ENCODE measurements around the gene SYP.
A peak's percentile ranks its signal among the peaks of the same experiment; 100 is the strongest.

The SYP gene

GRCh38 chrX:49166914-49167739, 32.9 kb downstream of the SYP start:
- Mint-ChIP-seq H3K4me1 (peaks cover 18% of the 10 kb centered on the region), H3K27ac (no peak overlapping the region), H3K4me3 (peak overlapping the region; percentile 77), H3K9me3 (peaks cover 56% of the 10 kb centered on the region), H3K27me3 (ENCODE audit: low read depth, poor library complexity) (peaks cover 65% of the 10 kb centered on the region), H3K36me3 (ENCODE audit: low read depth) (no peaks in the 10 kb centered on the region)
- TF ChIP-seq, protein P1, sequence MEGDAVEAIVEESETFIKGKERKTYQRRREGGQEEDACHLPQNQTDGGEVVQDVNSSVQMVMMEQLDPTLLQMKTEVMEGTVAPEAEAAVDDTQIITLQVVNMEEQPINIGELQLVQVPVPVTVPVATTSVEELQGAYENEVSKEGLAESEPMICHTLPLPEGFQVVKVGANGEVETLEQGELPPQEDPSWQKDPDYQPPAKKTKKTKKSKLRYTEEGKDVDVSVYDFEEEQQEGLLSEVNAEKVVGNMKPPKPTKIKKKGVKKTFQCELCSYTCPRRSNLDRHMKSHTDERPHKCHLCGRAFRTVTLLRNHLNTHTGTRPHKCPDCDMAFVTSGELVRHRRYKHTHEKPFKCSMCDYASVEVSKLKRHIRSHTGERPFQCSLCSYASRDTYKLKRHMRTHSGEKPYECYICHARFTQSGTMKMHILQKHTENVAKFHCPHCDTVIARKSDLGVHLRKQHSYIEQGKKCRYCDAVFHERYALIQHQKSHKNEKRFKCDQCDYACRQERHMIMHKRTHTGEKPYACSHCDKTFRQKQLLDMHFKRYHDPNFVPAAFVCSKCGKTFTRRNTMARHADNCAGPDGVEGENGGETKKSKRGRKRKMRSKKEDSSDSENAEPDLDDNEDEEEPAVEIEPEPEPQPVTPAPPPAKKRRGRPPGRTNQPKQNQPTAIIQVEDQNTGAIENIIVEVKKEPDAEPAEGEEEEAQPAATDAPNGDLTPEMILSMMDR (IDR thresholded peaks at IDR 0.05) = no peak
- no peak for DNase-seq

- peaks cover 18% of the 10 kb centered on the region for H3K4me1 Mint-ChIP-seq
- H3K9me3 Mint-ChIP-seq = peaks cover 63% of the 10 kb centered on the region
- no peaks in the 10 kb centered on the region for H3K36me3 Mint-ChIP-seq (ENCODE audit: low read depth)
- peaks cover 65% of the 10 kb centered on the region for H3K27me3 Mint-ChIP-seq (ENCODE audit: low read depth, poor library complexity)
- H3K27ac Mint-ChIP-seq = no peak overlapping the region
- peak; percentile 68 for DNase-seq
- H3K4me3 Mint-ChIP-seq = peak overlapping the region; percentile 77
- TF ChIP-seq, protein P1 (IDR thresholded peaks at IDR 0.05) = no peak
Observed at GRCh38 chrX:49165901-49166881, 33.8 kb downstream of the SYP start.

- no peak for DNase-seq
- TF ChIP-seq, protein P1 (IDR thresholded peaks at IDR 0.05) = no peak
- no peaks in the 10 kb centered on the region for H3K36me3 Mint-ChIP-seq (ENCODE audit: low read depth)
- no peak overlapping the region for H3K27ac Mint-ChIP-seq
- H3K27me3 Mint-ChIP-seq (ENCODE audit: low read depth, poor library complexity) = peaks cover 65% of the 10 kb centered on the region
- no peak overlapping the region for H3K4me3 Mint-ChIP-seq
- peaks cover 53% of the 10 kb centered on the region for H3K9me3 Mint-ChIP-seq
- H3K4me1 Mint-ChIP-seq = peaks cover 18% of the 10 kb centered on the region
Observed at GRCh38 chrX:49164589-49165360, 35.2 kb downstream of the SYP start.

DNA sequence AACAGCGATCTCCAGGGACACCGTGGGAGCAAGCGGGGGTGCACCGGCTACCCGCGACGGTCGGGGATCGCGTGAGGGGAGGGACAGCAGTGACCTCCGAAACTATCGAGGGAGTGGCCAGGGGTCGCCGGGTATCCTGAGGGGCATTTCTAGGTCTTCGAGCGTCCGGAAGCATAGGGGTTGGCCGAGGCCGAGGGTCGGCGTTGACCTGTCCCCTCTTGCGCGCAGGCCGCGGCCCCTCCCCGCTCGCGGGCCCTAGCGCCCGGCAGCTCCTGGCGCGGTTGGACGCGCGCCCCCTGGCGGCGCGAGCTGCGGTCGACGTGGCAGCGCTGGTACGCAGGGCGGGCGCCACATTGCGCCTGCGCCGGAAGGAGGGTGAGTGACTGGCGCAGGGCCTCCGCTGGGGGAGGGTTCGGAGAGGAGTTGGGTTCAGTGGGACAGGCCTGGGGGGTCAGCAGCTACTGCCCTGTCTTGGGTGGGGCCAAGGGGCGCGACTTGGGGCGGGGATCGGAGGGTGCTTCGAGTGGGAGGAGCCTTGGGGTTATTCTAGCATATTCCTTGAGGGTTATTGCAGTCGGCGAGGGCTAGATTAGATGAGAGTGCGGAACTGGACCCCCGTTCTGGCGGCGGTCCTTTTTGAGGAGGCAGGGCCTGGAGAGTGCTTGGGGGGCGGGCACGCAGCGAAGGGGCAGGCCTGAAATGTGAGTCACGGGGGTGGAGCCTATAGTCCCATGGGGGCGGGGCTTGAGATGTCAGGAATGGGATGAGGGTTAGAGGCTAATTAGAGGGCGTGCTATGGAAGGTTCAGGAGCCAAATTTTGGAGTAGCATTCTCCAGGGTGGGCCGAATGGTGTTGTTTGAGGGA, 36.2 kb downstream of the SYP start:
- DNase-seq = peak; percentile 79
- H3K9me3 Mint-ChIP-seq = peaks cover 51% of the 10 kb centered on the region
- TF ChIP-seq, protein P1 (IDR thresholded peaks at IDR 0.05) = peak; percentile 51
- peak overlapping the region; percentile 64 for H3K27ac Mint-ChIP-seq
- H3K4me3 Mint-ChIP-seq = peak overlapping the region; percentile 75
- peaks cover 18% of the 10 kb centered on the region for H3K4me1 Mint-ChIP-seq
- H3K36me3 Mint-ChIP-seq (ENCODE audit: low read depth) = no peaks in the 10 kb centered on the region
- H3K27me3 Mint-ChIP-seq (ENCODE audit: low read depth, poor library complexity) = peaks cover 65% of the 10 kb centered on the region

GRCh38 chrX:49162620-49163019, 37.4 kb downstream of the SYP start, which contains the start of gene MAGIX:
Gene MAGIX, plus strand, starts transcription at chrX:49162758. Its CDS starts 132 bp downstream, at chrX:49162890.
- DNase-seq = no peak
- no peak within 1 kb of the TSS for H3K27ac Mint-ChIP-seq
- H3K9me3 Mint-ChIP-seq = peaks cover 58% of the 10 kb centered on the region
- H3K36me3 Mint-ChIP-seq (ENCODE audit: low read depth) = no peaks in the 10 kb centered on the region
- peaks cover 70% of the 10 kb centered on the region for H3K27me3 Mint-ChIP-seq (ENCODE audit: low read depth, poor library complexity)
- peak within 1 kb of the TSS; percentile 71 for H3K4me3 Mint-ChIP-seq
- peaks cover 17% of the 10 kb centered on the region for H3K4me1 Mint-ChIP-seq
- TF ChIP-seq, protein P1 (IDR thresholded peaks at IDR 0.05) = no peak

All from nephron progenitor cell (in vitro differentiated cells).